Measurements from ENCODE around the gene CIAPIN1. TPM values are rescaled to one million over a fixed set of nuclear protein-coding genes. Genes with fewer than 3 reads are reported as not detected.

CIAPIN1 gene
- total and polyA plus RNA-seq, 2 of the 8 experiments (the other 6 are each of a cell fraction or from before 2014, with no cell fraction given): 76.8 to 83.6 TPM

DNA sequence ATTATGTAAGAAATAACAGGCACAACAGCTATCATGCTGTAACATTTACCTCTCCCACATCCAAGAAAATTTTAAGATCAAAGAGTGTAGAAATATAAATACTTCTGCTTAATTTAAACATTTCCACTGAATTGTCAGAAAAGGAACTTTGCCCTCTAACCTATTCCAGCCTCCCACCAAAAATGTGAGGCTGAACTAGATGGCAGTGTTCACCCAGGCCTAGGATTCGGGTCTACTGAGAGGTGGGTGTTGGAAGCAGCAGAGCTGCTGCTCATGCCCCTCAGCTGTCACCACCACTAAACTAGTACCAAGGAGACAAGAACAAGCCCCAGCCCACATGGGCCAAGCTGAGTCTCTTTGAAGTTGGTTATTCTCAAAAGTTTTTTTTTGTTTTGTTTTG is 11.3 kb downstream of the CIAPIN1 start (continued):
- TF ChIP-seq, protein P1, sequence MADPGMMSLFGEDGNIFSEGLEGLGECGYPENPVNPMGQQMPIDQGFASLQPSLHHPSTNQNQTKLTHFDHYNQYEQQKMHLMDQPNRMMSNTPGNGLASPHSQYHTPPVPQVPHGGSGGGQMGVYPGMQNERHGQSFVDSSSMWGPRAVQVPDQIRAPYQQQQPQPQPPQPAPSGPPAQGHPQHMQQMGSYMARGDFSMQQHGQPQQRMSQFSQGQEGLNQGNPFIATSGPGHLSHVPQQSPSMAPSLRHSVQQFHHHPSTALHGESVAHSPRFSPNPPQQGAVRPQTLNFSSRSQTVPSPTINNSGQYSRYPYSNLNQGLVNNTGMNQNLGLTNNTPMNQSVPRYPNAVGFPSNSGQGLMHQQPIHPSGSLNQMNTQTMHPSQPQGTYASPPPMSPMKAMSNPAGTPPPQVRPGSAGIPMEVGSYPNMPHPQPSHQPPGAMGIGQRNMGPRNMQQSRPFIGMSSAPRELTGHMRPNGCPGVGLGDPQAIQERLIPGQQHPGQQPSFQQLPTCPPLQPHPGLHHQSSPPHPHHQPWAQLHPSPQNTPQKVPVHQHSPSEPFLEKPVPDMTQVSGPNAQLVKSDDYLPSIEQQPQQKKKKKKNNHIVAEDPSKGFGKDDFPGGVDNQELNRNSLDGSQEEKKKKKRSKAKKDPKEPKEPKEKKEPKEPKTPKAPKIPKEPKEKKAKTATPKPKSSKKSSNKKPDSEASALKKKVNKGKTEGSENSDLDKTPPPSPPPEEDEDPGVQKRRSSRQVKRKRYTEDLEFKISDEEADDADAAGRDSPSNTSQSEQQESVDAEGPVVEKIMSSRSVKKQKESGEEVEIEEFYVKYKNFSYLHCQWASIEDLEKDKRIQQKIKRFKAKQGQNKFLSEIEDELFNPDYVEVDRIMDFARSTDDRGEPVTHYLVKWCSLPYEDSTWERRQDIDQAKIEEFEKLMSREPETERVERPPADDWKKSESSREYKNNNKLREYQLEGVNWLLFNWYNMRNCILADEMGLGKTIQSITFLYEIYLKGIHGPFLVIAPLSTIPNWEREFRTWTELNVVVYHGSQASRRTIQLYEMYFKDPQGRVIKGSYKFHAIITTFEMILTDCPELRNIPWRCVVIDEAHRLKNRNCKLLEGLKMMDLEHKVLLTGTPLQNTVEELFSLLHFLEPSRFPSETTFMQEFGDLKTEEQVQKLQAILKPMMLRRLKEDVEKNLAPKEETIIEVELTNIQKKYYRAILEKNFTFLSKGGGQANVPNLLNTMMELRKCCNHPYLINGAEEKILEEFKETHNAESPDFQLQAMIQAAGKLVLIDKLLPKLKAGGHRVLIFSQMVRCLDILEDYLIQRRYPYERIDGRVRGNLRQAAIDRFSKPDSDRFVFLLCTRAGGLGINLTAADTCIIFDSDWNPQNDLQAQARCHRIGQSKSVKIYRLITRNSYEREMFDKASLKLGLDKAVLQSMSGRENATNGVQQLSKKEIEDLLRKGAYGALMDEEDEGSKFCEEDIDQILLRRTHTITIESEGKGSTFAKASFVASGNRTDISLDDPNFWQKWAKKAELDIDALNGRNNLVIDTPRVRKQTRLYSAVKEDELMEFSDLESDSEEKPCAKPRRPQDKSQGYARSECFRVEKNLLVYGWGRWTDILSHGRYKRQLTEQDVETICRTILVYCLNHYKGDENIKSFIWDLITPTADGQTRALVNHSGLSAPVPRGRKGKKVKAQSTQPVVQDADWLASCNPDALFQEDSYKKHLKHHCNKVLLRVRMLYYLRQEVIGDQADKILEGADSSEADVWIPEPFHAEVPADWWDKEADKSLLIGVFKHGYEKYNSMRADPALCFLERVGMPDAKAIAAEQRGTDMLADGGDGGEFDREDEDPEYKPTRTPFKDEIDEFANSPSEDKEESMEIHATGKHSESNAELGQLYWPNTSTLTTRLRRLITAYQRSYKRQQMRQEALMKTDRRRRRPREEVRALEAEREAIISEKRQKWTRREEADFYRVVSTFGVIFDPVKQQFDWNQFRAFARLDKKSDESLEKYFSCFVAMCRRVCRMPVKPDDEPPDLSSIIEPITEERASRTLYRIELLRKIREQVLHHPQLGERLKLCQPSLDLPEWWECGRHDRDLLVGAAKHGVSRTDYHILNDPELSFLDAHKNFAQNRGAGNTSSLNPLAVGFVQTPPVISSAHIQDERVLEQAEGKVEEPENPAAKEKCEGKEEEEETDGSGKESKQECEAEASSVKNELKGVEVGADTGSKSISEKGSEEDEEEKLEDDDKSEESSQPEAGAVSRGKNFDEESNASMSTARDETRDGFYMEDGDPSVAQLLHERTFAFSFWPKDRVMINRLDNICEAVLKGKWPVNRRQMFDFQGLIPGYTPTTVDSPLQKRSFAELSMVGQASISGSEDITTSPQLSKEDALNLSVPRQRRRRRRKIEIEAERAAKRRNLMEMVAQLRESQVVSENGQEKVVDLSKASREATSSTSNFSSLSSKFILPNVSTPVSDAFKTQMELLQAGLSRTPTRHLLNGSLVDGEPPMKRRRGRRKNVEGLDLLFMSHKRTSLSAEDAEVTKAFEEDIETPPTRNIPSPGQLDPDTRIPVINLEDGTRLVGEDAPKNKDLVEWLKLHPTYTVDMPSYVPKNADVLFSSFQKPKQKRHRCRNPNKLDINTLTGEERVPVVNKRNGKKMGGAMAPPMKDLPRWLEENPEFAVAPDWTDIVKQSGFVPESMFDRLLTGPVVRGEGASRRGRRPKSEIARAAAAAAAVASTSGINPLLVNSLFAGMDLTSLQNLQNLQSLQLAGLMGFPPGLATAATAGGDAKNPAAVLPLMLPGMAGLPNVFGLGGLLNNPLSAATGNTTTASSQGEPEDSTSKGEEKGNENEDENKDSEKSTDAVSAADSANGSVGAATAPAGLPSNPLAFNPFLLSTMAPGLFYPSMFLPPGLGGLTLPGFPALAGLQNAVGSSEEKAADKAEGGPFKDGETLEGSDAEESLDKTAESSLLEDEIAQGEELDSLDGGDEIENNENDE (IDR thresholded peaks at IDR 0.05; ENCODE audit: insufficient replicate concordance, low read length): no peak
- TF ChIP-seq KDM4A (IDR thresholded peaks at IDR 0.05; ENCODE audit: low read depth, low read length, severe bottlenecking): no peak

Measured in H1 (cell line).